GM12874 (cell line): ENCODE data around the gene ACOX2.

Source experiments
- TF ChIP-seq, protein P1 (sequence below): IDR thresholded peaks from 2 replicates; pipeline ENCODE4 v1.5.1; 2011; ENCODE audit warnings: low read depth, mild to moderate bottlenecking, control low read depth, low read length, moderate library complexity; ENCODE audit not compliant: insufficient read depth

Gene ACOX2

DNA sequence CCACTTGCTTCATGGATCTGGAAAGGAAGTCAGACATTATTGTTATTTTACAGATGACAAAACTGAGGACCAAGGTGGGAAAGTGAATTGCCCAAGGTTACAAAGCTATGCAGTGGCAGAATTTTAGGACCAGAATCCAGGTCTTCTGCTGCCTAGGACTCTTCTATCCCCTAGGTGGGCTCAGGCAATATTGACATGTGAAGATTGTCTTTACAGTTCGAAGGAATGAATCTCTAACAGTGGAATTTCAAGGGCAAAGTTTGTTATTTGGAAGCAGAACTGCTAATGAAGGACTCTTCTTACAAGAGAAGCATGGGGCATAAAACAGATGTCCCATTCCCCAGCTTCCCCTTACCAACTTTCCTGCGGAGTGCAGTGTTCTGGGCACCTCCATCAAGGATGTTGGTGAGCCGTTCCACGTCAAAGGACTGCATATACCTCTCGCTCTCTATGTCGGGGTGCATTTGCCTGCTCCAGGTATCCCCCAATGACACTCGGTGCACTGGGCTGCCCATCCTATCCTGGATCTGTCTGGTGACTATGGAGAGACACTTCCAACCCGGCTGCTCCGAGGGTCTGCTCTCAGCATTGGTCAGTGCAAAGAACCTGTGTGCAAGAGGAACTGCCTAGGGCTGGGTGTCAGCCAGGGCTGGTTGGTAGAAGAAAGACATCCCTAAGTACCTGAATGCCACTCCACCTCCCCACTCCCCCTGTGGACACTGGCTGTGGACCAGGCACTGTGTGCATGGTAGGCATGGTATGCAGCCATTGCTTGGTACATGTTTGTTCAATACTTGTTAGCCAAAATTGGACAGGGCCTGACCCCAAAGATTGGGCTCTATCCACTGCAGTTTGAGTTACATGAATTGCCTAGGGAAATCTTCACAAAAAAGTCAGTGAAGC, 2.1 kb downstream of the ACOX2 start:
- TF ChIP-seq, protein P1, sequence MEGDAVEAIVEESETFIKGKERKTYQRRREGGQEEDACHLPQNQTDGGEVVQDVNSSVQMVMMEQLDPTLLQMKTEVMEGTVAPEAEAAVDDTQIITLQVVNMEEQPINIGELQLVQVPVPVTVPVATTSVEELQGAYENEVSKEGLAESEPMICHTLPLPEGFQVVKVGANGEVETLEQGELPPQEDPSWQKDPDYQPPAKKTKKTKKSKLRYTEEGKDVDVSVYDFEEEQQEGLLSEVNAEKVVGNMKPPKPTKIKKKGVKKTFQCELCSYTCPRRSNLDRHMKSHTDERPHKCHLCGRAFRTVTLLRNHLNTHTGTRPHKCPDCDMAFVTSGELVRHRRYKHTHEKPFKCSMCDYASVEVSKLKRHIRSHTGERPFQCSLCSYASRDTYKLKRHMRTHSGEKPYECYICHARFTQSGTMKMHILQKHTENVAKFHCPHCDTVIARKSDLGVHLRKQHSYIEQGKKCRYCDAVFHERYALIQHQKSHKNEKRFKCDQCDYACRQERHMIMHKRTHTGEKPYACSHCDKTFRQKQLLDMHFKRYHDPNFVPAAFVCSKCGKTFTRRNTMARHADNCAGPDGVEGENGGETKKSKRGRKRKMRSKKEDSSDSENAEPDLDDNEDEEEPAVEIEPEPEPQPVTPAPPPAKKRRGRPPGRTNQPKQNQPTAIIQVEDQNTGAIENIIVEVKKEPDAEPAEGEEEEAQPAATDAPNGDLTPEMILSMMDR = no peak

DNA sequence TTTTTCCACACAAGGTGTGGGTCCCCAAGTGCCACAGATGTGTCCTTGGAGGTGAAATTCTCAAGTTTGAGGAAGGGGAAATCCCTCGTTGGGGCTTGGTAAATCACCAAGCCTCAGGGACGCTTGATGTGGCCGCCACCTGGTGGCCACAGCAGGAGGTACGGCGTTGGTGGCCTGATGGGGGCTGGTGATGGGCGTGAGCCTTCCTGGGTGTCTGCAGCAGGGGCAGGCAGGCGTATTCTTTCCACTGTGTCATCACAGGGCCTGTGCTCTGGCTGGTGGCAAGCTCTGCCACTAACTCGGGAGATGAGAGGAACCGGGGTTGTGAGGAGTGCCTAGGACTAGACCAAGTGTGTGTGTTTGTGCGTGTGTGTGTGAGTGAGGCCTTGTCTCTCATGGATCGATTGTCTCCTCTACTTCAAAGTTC, 4.2 kb downstream of the ACOX2 start:
- TF ChIP-seq, protein P1 = peak; percentile 91

DNA sequence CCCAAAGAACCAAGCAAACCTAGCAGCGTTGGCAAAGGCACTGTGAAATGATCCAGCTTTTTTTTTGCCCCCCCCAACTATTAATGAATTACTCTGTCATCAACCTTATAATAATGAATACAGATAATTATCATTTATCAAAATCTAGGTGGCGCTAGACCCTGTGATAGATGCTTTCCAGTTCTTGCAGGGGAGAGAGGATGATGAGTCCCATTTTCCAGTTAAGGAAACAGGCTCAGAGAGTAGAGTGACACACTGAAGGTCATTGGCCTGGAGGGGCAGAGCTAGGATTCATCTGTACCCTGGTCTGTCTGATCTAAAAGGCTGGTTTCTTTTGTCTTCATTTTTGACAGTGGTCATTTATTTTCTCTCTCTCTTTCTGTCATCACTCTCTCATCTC, 5.0 kb downstream of the ACOX2 start:
- TF ChIP-seq, protein P1 = peak; percentile 11; the same call in 1 of the 2 replicates

DNA sequence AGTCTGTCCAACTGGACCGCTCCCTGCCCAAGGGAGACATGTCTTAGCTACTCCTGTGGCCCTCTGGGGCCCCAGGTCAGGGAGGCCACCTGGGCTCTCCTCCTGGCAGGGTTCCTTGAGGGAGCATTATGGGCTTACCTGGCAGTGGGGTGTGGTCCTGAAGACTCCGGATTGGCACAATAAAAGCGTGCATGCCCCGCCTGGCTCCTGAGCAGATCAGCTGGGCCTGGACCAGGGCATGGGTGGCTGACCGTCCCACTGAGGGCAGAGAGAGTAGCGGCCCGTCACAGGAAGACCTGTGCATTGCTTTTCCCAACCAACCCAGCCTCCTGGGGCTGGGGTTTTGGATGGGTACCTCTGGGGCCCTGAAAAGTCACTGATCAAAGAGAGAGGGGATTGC, 5.4 kb downstream of the ACOX2 start:
- TF ChIP-seq, protein P1 = no peak

DNA sequence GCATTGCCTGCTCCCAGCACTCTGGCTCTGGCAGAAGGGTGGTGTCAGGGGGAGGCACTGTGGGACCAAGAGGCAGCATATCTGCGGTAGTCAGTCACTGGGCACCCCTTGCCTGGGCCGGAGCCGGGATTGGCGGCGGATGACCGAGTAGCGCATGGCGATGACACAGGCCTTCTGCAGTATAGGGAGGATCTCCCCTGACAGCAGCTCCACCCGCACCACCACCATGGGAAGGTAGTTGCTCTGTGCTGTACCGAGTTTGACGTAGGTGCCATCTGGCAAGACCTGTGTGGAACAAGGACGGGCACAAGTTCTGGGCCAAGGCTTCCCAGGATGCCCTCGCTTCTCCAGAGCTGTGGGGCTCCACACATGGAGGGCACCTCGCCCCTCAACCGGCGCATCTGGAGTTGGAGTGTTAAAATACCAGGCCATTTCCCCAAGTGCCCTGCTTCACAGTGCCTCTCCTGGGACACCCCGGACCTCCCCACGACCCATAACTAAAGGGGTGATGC, 6.6 kb downstream of the ACOX2 start:
- TF ChIP-seq, protein P1 = no peak

DNA sequence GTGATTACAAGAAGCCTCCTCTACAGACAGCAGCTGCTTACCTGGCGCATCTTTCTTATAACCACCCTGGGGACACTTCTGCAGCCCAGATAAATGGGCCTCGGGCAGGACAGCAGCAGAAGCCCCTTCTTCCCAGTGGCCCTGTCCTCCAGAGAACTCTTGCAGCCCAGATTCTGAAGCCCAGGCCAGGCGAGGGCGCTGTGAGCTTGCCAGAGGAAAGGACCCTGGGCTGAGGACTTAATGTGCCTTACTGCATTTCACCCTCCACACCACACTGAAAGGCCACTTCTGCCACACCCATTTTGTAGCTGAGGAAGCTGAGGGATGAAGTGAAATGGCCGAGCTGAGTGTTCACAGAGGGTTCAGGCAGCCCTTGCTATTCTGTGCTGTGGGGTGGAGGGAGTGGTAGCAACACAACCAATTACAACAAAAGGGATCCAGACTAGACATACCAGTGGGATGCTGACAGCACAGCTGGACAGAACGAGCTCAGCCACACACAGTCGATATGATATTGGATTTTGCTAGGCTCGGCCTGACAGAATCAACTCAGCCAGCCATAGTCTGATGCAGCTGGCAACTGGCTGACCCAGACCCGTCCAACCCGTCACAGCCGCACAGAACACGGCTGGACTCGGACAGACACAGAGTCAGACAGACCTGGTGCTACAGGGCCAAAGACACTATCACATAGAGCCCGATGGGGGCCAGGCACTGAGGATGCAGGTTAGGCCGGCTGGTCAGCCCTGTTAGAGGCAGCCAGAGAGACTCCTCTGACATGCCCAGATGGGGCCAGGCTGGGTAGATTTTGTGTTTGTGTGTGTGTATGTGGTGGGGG, 7.3 kb downstream of the ACOX2 start:
- TF ChIP-seq, protein P1 = peak; percentile 40; the same call in 1 of the 2 replicates

DNA sequence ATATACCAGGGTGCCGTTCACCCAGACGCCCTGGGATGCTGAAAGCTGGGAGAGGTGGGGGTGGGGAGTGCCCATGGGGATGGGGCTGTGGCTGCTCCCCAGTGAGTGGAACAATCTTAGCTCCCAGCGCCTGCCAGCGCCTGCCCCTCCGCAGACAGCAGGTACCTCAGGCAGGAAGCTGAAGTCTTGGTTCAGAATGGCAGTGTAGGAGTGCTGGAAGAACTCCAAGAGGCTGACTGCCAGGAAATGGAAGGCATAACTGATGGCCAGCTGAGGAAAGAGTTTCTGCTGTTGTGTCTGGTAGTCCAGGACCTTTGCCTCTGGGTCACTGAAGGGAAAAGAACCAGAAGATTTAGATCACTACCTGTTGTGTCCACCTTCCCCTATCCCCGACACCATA, 8.4 kb downstream of the ACOX2 start:
- TF ChIP-seq, protein P1 = no peak
